ENCODE data around the gene CAMK2D.
A peak's percentile ranks its signal among the peaks of the same experiment; 100 is the strongest.

The CAMK2D gene

DNA sequence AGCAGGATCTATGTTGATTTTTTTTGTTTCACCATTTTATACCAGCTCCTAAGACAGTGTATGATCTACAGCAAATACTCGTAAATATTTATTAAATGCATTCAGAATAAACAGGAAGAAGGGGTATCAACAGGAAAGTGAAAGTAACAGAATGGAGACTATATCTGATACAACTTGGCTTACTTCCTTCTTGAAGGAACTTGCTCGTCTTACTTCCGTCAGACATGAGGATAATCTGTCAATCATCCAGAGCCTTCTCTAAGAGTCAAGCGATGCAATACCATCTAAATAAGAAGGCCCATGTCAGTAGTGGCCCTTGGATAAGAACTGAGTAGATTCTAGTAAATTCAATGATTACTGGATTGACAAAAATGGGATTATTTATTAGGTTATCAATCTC, 84.2 kb downstream of the CAMK2D start:
- DNase-seq: peak; percentile 50

- no peak for DNase-seq
Measured at GRCh38 chr4:113675731-113676697, 85.5 kb downstream of the CAMK2D start.

- no peak for DNase-seq
Measured at GRCh38 chr4:113674733-113675132, 86.8 kb downstream of the CAMK2D start.

DNA sequence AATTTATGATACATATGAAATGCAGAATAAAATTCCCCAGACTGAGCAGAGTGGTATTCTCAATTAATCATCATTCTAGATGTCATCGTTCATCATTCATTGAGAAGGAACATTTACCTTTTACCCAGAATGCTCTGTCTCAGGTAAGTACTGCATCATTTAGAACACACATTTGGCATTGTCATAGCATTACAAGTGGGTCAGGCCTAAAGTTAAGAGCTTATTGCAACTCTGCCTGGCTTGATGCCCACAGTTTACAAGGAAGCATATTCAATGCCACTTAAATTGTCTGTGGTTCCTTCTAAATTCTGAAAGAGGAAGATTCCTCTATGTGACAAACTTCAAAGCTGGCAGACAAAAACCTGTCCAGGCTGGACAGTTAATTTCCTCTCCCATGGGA, 87.3 kb downstream of the CAMK2D start:
- DNase-seq: no peak

- DNase-seq: peak; percentile 18
Measured at GRCh38 chr4:113673450-113673849, 88.1 kb downstream of the CAMK2D start.

- DNase-seq: no peak
Measured at GRCh38 chr4:113666386-113667114, 95.0 kb downstream of the CAMK2D start.

DNA sequence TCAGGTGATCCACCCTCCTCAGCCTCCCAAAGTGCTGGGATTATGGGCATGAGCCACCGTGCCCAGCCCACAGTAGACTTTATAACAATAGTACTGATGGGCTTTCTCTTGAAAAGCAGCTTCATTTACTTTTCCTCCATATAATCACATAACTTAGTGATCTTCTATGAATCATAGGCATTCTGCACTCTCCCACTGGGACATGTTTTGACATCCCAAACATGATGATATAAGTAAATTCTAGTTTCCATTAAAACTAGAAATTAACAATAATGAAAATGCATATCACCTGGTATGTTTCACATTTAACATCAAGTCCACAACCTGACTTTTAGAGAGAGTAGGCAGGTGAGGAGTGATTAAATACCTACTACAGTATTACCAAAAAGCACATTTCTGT, 96.5 kb downstream of the CAMK2D start:
- DNase-seq: no peak

DNA sequence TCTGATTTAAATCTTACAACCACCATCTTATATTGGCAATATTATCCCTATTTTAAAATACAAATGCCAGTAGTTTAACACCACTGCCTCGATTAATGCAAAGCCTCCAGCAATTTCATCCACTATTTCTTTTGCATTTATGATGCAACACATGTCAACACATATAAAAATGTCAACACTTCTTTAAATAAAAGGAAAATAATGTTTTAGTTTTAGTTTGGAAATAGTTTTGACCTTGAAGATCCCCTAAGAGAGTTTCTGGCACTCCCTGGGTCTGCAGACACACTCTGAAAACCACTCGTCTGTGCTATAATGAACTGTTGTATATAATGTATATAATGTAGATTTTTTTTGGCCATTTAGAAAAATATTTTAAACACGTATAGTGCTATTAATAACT, 99.0 kb downstream of the CAMK2D start:
- DNase-seq: no peak

GRCh38 chr4:113659127-113659526, 102.4 kb downstream of the CAMK2D start:
- DNase-seq: no peak

DNA sequence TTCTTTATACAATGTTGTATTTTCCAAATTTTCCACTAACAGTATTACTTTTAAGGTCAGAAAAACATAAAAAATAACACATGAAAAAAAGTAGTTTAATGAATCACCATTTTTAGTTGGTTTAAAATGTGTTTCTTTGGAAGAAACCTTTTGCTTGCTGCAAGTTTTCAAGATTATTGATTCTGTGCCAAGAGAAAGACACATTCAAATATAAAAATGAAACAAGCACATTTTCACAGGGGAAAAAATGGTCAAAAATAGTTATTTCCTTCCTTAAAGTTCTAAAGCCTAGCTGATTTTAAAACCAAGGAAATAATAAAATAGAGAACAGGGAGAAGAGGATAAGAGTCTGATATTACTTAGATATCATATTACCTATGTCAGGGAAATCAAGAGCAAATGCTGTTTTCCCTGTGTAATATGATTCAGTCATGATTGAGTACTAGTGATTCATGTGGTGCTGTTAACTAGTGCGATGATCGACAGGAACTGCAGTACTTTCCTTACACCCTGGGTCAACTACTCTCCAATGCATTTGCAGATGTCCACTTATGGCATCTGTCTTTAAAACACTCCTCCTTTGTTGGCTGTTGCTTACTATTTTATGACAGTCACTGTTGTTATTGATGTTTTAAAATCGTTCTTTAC, 103.8 kb downstream of the CAMK2D start:
- DNase-seq: no peak

DNA sequence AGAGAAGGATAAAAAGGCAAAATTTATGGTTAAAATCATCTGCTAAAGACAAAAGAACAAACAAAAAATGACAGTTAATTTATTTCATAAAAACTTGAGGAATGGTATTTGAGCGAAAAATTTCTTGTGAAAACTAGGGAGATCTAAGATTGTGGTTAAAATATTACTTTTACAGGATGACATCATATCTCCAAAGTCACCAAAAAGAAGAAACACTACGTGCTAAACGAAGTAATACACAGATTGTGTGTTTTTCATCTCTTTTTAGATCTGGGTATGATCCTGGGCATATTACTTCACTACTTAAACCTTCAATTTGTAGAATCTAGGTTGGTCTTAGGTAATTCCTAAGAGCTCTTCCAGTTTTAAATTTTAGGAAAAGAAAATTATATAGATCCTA, 107.7 kb downstream of the CAMK2D start:
- no peak for DNase-seq

DNA sequence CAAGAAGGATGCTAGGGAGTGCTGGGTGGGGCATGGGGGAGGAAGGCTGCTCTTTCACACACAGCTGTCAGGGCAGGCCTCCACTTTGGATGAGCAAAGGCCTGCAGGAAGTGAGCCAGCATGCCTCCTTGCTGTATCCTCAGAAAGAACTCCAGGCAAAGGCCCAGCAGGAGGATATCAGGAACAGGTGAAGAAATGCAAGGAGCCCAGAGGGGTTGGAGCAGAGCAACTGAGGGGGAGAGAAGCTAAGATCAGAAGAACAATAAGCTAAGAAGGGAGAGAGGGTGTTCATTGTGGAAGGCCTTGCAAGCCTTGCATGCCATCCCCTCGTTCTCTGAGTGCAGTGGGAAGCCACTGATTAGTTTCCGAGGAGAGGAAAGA, 115.1 kb downstream of the CAMK2D start:
- DNase-seq: no peak

DNA sequence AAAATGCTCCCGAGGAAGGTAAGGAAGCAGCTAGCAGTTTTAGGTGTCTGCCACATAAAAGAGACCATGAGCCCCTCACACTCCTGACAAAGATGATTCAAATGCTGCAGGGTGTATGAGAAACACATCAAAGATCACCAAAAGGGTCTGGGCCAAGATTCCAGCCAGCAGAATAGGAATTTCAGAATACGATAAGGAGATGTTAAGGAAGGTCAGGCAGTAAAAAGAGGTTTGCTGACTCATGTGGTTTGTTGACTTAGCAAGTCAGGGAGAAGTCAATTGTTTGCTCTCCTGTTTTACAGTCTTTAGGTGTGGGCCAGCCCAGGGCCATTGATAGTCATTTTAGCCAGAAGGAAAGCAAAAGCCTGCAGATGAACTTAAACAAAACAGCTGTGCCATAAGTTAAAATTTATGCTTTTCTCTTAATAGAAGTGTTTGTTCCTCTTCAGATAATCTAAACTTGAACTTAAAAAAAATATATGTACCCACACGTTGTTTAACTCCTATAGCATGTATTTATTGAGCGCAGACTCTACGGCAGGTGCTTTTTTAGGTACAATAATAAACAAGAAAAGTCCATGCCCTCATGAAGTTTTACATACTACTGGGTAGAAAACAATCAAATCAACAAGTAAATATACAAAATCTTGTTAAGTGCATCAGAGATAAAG, 115.6 kb downstream of the CAMK2D start:
- DNase-seq: no peak

DNA sequence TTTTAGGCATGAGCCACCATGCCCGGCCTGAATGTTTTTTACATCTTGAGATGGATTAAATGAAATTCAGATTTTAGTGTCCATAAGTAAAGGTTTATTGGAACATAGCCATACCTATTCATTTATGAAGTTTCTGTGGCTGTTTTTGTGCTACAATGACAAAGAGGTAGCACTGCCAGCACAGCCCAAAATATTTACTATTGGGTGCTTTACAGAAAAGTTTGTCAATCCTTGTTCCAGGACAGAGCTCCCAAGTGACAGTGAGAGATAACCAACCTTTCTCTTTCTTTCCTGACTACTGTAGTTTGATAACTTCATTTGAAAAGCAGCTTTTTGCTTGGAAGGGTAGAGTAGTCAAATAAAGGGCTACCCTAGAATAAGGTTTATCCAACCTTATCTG, 116.2 kb downstream of the CAMK2D start:
- DNase-seq: no peak

GRCh38 chr4:113644398-113644797, 117.1 kb downstream of the CAMK2D start:
- DNase-seq: no peak

- no peak for DNase-seq
Measured at GRCh38 chr4:113643505-113643904, 118.0 kb downstream of the CAMK2D start.

DNA sequence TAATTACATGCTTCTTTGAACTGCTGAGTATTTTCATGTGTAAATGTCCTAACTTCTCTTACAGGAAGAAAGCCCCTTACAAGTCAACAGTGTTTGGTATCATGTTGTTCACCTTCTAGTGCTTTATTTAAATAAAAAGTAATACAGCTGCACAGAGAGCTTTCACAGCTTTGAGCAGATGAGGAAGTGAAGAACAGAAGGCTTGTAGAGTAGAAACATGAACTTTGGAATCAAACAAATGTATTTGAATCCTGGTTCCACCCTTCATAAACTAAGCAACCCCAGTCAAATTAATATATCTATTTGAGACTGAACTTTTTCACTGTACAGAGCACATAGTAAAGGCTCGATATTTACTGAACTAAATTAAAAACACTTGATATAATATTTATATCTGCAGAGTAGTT, 120.5 kb downstream of the CAMK2D start:
- DNase-seq: no peak

DNA sequence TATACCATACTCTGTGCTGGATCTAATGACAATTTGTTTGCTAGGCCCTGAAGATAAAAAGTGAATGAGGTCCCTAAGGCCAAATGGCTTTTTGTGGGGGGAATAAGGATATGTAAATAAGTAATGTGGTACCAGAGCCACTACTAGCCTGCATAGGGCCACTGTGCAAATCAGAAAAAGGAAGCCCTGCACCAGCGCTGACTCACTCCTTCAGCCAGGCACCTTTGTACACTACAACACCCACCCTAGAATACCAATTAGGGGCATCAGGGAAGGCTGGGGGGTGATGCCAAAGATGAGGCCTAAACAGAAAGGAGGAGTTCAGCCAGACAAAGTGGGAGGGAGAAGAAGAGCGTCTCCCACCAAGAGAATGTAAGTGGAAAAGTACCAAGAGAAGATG, 122.2 kb downstream of the CAMK2D start:
- no peak for DNase-seq

DNA sequence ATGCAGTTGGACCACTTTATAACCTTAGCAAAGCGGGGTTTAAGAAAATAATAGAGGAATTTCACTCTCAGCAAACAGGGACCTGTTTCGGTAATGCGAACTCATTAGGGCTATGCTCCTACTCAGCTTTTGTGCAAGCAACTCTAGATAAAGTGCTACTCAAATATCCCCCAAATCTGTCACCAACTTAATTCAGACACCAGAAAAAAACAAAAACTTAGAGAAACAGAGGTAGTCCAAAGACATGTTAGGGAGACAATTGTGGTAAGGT, 123.0 kb downstream of the CAMK2D start:
- no peak for DNase-seq

DNA sequence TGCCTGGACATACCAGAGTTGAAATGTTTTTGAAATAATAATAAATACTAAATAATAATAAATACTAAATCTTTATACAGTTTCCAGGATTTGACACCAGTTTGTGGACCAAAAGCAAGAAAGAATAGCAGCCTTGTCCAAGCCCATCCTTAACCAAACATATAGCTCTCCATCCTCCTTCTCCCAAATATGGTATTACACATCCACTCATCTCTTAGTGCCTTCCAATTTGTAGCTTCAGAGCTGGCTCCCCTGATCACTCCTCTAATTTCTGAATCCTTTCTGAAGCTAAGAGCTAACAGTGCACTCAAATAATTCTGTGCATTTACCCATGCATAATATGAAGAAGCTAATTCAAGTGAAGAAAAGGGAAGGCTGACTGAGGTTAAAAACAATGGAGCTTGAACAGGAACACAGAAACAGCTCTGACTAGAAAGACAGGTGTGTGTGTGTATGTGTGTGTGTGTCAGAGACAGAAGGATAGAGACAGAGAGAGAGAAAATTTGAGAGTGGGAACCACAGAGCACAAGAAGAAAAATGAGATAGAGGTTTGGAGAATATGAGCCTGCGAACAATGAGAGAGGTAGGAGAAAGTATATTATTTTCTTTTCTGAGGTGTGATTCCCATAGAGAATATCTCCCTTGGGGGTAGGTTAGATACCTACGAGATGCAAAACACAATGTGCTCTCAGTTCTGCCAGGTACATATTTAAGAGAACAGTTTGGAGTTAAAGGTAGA, 123.5 kb downstream of the CAMK2D start:
- DNase-seq: no peak

DNA sequence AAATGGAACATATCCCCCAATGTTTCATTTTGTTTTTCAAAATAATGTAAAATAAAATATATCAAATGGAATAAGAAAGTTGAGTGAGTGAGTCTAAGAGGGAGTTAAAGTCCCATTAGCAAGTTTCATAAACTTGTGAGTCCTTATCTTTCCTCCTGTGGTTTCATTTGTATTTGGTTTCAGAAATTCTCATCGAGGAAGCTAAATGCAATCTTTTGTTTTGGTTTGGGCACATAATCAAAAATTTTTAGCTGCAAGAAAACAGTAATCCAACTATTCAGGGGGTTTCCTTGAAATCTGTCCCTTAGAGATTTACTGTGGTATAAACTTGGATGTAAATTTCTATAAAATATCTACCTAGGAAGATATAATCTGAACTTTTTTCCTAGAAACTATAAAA, 124.2 kb downstream of the CAMK2D start:
- DNase-seq: no peak

DNA sequence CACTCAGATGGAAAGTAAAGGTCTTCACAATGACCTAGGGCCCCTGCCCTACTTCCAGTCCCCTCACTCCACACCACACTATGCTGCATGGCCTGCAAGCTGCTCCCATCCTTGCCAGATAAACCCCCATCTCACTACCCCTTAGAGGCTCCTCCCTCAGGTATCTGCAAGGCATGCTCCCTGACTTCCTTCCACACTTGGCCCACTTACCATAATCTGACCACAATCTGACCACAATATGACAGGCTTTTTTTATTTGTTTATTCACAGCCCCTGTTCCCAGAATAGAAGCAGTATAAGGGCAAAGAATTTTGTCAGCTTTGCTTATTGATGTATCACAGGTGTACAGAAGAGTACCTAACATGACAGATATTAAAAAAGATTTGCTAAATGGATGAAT, 124.7 kb downstream of the CAMK2D start:
- no peak for DNase-seq

- peak; percentile 11 for DNase-seq
Measured at GRCh38 chr4:113636438-113636818, 125.1 kb downstream of the CAMK2D start.

All from suppressor macrophage treated with lipopolysaccharide for 4 hours (primary cell).